HG02798 (cell line): ENCODE measurements around the gene TNFRSF1A.
"Not testable (repeated sequence)": the region's sequence is repeated elsewhere in the genome, so short reads cannot be mapped to it uniquely, and the experiment has no call there.

Experiments
- ATAC-seq: cut with Tn5 transposase; IDR thresholded peaks from one replicate; pipeline ENCODE4 v1.9.1; 2021; ENCODE audit warnings: mild to moderate bottlenecking; ENCODE audit not compliant: unreplicated experiment, poor library complexity

The TNFRSF1A gene

DNA sequence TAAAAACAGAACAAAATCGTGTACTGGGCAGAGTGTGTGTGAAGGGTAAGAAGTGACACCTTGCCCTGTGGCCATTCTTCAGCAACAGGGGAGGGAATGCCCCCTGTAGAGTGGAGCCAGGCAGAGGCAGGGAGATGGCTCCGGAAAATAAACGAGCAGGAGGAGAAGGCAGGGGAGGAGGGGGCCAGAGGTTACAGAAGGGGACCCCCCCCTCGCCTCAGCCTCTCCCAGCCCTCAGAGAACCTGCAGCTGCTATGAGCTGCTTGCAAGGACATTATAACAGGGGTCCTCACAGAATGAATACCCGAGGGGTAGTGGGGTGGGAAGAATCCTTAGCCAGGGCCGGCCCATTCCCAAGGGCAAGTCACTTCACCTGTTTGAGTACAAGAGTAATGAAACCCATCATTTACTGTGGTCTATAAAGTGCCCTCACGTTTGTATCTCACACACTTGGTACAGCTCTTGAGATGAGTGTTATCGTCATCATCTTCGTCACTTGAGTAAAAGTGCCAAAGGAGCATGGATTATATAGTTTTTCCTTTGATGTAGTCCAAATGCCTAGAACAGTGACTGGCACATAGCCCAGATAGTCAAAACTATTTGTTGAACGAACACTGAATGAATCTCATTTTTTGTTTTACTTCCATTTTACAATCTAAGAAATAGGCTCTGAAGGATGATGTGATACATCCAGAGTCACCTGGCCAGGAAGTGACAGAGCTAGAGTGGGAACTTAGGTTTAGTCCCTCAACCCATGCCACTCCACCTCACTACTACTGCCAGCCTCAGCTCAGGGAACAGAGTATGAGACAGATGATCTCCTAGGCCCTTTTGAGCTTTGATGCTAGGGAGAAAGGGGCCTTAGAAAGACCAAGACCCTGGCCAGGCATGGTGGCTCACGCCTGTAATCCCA lies 19.0 kb upstream of the TNFRSF1A start:
- ATAC-seq: no peak

DNA sequence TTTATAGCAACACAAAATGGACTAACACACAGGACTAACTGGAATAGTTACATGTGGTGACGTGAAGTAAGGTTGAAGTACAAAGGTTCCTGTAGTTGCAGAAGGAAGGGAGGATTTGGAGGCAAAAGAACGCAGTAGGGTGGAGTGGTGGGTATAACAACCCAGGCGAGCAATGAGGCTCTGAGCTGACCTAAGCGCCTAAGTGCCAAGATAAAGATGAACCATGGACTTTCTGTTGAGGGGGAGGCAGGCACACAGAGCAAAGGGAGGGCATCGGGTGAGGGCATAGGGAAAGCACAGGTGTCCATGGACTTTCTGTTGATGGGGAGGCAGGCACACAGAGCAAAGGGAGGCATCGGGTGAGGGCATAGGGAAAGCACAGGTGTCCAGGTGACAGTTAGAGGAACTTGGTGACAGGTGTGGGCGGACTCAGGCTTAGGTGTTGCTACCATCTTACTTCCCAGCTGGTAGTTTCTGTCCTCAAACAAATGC lies 18.2 kb upstream of the TNFRSF1A start:
- no peak for ATAC-seq

DNA sequence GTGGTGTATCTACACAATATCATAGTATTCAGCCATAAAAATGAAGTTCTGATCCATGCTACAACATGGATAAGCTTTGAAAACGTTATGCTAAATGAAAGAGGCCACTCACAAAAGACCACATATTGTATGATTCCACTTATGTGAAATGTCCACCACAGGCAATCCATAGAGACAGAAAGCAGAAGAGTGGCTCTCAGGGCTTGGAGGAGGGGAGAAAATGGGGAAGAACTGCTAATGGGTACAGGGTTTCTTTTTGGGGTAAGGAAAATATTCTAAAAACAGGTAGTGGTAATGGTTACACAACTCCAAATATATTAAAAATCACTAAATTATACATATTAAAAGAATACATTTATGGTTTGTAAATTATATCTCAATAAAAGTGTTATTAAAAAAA lies 17.0 kb upstream of the TNFRSF1A start:
- ATAC-seq: no peak

DNA sequence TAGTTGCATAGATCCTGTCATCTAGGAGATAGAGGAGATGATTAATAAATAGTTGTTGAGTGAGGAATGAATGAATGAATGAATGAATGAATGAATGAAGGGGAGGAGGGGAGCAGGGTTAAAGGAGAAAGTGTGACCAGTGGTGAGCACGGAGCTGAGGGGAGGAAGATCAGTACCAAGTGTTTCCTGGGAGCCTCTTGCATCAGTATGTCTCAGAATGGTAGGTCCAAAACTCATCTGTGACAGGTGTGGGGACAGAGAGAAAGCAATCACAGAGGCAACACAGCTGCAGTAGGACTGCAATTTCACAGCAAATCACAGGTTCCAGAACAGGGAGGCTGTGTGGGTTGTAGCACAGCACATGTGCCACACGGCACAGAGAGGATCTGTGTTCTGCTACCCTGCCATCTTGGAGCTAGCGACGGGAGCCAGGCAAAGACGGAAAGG lies 14.5 kb upstream of the TNFRSF1A start:
- no peak for ATAC-seq

GRCh38 chr12:6355491-6356373 lies 13.9 kb upstream of the TNFRSF1A start:
- no peak for ATAC-seq

DNA sequence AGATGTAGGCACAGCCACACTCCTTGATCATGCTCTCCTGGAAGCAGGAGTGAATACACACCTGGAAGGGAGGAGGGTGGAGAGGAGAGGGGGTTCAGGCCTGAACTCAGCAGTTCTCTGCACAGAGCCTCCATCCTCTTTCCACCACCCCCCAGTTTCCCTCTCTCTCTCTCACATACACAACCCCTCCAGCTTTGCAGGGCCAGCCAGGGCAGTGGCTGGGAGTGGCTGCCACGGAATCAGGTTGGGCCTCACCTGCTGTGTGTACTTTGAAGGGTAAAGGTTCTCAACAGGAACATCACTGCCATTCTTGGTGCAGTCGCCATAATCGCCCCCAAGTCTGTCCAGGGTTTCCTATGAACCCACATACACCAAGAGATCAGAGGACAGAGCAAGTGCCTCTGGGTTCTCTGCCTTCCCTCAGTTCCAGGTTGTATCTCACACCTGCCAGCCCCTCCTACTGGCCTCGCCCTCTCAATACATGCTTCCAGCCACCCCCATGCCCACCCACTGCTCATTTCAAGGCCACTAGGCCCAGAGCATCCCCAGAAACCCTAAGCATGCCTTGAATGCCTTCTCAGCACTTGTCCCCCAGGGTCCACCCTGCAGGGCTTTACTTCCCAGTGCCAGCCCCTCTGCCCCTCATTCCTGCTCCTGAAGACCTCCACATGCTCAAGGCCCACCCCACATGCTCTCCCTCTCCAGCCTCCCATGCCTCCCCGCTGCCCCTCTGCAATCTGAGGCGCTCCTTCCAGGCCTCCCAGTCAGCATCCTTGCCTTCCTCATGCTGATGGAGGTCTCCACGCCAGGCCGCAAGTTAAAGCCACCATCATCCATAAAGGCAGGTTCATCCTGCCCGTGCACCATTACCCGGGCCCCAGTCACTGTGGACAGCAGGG lies 12.9 kb upstream of the TNFRSF1A start:
- no peak for ATAC-seq

- no peak for ATAC-seq
Measured at GRCh38 chr12:6352193-6353173, 10.6 kb upstream of the TNFRSF1A start.

DNA sequence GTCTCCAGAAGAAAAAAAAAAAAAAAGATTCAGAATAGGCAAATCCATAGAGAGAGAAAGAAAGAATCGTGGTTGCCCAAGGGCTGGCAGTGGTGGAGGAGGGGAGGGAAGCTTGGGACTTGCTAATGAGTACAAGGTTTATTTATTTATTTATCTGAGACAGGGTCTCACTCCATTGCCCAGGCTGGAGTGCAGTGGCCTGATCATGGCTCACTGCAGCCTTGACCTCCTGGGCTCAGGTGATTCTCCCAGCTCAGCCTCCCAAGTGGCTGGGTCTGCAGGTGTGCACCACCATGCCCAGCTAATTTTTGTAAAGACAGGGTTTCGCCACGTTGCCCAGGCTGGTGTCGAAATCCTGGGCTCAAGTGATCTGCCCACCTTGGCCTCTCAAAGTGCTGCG lies 9.7 kb upstream of the TNFRSF1A start:
- no peak for ATAC-seq

- no peak for ATAC-seq
Measured at GRCh38 chr12:6347367-6348338, 5.8 kb upstream of the TNFRSF1A start.

DNA sequence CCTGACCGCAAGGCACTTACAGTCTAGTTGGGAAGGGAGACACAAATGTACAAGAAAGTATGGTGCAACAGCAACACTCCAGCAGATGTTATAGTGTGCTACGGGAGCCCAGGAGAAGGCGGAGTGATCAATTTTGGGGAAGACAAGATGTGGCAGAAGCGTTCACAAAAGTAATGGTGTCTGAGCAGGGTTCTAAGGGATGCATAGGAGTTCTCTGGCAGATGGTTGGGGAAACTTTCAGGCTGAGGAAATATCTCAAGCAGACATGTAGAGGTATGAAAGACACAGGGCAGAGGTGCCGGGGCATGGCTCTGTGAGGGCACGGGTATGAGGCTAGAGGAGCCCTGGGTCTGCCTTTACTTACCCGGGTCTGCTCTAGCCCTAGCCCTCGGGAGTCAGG lies 5.1 kb upstream of the TNFRSF1A start:
- ATAC-seq: no peak

- no peak for ATAC-seq
Measured at GRCh38 chr12:6346235-6346832, 4.5 kb upstream of the TNFRSF1A start.

DNA sequence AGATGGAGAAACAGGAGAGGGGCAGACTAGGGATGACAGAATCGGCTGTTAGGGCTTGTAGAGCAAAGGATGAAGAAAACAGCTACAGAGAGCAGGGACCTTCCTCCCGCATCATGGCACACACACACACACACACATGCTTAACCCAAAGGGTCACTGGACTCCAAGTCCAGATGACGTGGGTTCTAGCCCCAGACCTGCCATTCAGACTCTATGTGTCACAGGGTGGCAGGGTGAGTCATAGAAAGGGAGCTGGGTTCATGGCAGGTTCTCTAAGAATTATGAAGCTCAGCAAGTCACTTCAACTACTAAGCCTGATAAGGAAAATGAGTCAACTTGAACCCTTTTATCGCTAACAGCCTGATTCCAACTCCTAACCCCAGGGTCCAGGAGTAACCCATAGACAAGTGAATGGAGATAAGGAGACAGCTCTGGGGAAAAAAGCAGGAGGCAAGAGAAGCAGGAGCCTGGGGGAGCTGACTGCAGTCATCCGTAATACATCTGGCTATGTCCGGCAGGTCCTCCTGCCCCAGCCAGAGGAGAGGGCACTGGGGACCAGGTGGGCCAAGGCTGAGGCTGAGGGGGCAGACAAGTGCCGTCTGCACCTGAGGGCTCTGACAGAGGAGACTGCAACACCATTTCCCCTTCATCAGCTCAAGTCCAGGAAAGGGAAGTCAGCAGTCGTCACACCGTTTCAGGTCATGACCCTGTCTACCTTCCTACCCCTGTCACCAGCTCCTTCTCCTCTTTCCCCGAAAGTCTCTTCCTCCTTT lies 3.6 kb upstream of the TNFRSF1A start:
- no peak for ATAC-seq

DNA sequence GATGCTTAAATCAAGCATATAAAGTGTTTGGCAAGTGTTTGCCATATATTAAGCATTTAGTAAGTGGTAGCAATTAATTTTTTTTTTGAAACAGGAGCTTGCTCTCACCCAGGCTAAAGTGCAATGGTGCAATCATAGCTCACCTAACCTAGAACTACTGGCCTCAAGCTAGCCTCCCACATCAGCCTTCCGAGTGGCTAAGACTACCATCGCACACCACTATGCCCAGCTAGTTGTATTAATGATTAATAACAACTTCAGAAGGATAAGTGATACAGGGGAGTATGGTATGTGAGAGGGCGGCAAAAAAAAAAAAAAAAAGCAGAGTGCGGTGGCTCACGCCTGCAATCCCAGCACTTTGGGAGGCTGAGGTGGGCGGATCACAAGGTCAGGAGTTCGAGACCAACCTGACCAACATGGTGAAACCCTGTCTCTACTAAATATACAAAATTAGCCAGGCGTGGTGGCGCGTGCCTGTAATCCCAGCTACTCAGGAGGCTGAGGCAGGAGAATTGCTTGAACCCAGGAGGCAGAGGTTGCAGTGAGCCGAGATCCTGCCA lies 2.3 kb upstream of the TNFRSF1A start:
- not testable (repeated sequence) for ATAC-seq

GRCh38 chr12:6343518-6343917 lies 1.6 kb upstream of the TNFRSF1A start:
- ATAC-seq: no peak

GRCh38 chr12:6342140-6342889 lies 439 bp upstream of the TNFRSF1A start:
- ATAC-seq: no peak
